NCI-H510A (cell line): ENCODE results near the gene C10orf62.
"Not testable (repeated sequence)": the region's sequence is repeated elsewhere in the genome, so short reads cannot be mapped to it uniquely, and the experiment has no call there.

Source experiments
- DNase-seq: peaks from one replicate; lab custom pipeline; 2025; lab: John Stamatoyannopoulos, UW

The C10orf62 gene

DNA sequence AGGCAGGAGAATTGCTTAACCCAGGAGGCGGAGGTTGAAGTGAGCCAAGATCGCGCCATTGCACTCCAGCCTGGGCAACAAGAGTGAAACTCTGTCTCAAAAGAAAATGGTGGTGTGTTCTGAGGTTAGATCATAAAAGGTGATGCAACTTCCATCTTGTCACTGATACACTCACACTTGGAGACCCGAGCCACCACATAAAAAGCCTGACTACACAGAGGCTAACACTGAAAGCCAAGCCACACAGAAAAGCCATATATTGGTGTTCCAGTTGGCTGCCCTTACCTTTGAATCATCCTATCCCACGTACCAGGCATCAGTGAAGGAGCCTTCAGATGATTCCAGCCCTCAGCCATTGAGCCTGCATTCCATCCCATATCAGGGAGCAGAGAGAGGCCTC lies 39.8 kb downstream of the C10orf62 start:
- DNase-seq: no peak

DNA sequence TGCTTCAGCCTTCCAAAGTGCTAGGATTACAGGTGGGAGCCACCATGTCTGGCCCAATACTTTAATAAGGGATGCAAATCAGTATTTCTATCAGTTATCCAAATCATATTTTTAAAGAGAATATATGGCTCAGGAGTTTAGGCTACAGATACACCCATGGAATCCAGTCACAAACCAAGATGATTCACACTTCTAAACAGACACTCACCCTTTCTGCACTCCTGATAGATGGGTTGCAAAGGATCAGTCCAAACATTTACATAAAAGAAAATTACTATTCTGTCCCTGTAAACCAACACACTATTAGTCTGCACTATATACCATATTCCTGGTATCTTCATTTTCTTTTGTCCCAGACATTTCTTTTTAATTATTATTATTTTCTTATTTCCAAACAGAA lies 41.6 kb downstream of the C10orf62 start:
- no peak for DNase-seq

DNA sequence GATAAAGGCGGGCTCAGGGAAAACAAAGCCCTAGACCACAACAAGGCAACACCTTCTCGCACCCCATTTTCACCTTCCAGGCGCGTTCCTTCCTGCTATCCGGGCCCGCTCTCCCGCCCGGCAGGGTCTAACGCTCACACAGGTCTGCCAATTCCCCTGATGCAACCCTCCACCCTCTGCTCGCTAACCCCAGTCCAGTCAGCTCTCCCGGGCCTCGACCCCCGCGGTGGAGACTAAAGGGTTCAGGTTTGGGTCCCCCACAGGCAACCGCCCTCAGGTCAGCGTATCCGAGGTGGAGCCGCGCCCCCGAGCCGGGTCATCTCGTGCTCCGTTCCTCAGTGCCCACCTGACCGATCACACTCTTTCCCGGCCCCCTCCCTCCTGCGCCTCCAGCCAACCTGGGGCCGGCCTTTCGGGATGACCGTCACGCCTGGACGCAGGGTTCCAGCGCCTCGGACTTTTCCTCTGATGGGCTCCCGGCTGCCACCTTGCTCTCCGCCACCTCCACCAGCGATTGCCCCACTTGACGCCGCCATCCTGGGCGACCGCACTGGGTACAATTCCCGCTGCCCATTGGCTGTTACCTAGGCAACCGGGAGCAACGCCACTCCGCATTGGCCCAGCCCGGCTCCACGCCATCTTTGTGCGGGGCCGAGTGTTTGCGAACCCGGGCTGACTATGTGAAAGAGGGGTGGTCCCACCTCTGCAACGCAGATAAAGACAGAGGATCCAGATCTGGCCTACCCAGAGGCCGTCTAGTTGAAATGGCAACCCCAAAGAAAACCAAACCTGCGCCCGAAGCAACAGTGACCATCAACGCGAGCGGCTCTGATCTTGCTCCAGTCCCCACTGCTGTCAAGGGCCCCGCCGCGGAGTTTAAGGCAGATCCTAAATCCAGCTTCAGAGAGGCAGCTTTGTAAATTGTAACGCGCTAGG lies 43.7 kb downstream of the C10orf62 start, which contains the start of gene MORN4:
Gene MORN4 (minus strand): TSS at position 552 of the 936 bp plus-strand sequence. CDS start 13,847 bp downstream, outside the sequence.
- peak; percentile 94 for DNase-seq

DNA sequence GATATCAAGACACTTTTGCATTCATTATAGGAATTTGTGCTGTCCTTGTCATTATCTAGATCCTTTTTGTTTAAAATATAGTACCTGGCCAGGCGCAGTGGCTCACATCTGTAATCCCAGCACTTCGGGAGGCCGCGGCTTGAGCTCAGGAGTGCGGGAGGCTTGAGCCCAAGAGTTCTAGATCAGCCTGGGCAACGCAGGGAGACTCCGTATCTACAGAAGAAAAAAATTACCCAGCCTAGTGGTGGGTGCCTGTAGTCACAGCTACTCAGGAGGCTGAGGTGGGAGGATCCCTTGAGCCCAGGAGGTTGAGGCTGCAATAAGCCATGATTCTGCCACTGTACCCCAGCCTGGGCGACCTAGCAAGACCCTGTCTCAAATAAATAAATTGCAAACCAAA lies 44.4 kb downstream of the C10orf62 start:
- DNase-seq: peak; percentile 36

DNA sequence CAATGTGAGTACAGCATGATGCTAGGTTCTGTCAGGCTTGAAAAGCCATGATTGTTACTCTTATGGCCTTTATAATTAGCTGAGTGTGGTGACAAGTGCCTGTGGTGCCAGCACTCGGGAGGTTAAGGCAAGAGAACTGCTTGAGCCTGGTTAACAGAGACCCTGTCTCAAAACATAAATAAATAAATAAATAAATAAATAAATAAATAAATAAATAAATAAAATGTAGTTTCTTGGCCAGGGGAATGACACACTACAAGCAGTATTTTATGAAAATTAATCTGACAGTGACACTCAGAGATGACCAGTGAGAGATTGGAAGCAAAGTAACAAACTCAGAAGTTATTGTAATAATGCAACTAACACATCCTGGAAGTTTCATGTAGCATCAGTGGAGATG lies 46.1 kb downstream of the C10orf62 start:
- no peak for DNase-seq

DNA sequence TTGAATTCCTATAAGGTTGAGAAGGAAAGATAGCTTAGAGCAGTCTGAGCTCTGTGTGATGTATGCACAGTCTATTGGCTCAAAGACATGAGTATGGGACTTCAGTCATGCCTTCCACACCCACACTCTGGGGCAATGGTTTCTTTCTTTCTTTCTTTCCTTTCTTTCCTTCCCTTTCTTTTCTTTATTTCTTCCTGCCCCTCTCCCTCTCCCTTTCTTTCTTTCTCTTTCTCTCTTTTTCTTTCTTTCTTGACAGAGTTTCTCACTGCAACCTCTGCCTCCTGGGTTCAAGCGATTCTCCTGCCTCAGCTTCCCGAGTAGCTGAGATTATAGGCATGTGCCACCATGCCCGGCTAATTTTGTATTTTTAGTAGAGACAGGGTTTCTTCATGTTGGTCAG lies 49.6 kb downstream of the C10orf62 start:
- DNase-seq: not testable (repeated sequence)

DNA sequence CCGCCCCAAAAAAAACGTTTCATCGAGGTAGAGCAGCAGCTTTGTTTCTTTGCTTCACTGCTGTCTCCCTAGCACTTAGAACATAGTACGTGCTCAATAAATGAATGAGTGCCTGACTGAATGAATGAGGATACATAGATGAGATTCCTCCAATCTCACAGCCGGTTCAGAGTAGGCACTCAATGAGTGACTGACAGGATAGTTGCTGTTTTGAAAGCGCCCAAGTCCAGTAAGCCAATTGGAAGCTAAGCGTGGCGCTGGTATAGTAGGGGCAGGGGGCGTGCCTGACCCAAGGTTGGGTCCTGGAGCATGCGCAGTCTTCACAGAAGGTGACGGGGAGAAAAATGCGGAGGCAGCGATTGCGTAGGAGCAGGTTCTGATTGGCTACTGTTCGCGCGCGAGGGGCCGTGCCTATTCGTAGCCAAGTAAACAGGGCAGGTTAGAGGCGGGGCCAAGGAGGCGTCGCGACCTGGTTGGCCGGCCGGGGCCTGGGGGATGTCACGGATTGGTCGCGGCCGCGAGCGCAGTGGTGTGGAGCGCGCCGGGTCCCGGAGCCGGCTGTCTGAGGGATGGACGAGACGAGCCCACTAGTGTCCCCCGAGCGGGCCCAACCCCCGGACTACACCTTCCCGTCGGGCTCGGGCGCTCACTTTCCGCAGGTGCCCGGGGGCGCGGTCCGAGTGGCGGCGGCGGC lies 50.8 kb downstream of the C10orf62 start, which contains the start of gene PI4K2A:
Gene PI4K2A (plus strand): TSS at position 498 of the 694 bp plus-strand sequence. CDS start 72 bp downstream, at position 570.
- DNase-seq: peak; percentile 98
